Body of pancreas (tissue), 4 donors: ENCODE results near the gene ERI2.

Experiments
- POLR2A ChIP-seq, 3 donors: fragments of 450-650 bp; IDR thresholded peaks; one replicate each; pipeline ENCODE4 v1.6.1; 2016; ENCODE audit warnings: antibody characterized with exemption in 3 of 3, mild to moderate bottlenecking in 2 of 3
- TF ChIP-seq, protein P1 (sequence below), 7 experiments: fragments of 450-650 bp in 4 of 7; fragments of 200-600 bp in 3 of 7; sonication (generic) in 3 of 7; IDR thresholded peaks; one replicate each; pipeline ENCODE4 v1.5.1; 2016 to 2019; ENCODE audit warnings: antibody characterized with exemption in 7 of 7

DNA sequence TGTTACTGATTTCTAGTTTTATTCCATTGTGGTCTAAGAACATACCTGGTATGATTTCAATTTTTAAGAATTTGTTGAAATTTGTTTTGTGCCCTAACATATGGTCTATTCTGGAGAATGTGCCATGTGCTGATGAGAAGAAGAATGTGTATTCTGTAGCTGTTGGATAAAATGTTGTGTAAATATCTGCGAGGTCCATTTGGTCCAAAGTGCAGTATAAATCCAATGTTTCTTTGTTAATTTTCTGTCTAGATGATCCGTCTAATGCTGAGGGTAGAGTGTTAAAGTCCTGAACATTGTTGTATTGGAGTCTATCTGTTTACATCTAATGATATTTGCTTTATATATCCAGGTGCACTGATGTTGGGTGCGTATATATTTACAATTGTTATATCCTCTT is 32.6 kb downstream of the ERI2 start:
- TF ChIP-seq, protein P1, sequence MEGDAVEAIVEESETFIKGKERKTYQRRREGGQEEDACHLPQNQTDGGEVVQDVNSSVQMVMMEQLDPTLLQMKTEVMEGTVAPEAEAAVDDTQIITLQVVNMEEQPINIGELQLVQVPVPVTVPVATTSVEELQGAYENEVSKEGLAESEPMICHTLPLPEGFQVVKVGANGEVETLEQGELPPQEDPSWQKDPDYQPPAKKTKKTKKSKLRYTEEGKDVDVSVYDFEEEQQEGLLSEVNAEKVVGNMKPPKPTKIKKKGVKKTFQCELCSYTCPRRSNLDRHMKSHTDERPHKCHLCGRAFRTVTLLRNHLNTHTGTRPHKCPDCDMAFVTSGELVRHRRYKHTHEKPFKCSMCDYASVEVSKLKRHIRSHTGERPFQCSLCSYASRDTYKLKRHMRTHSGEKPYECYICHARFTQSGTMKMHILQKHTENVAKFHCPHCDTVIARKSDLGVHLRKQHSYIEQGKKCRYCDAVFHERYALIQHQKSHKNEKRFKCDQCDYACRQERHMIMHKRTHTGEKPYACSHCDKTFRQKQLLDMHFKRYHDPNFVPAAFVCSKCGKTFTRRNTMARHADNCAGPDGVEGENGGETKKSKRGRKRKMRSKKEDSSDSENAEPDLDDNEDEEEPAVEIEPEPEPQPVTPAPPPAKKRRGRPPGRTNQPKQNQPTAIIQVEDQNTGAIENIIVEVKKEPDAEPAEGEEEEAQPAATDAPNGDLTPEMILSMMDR (IDR thresholded peaks at IDR 0.05), result no peak
- TF ChIP-seq POLR2A (IDR thresholded peaks at IDR 0.05), result no peak
